GM12891 (cell line): Measurements from ENCODE around the gene SMIM7.

ENCODE experiments used
- POLR2A ChIP-seq: IDR thresholded peaks from 2 replicates; pipeline ENCODE4 v1.6.1; 2011; ENCODE audit warnings: low read depth, low read length, control low read depth
- POLR2AphosphoS5 ChIP-seq: IDR thresholded peaks from 2 replicates; pipeline ENCODE4 v1.6.1; 2011; ENCODE audit warnings: low read depth, low read length, control low read depth

- TF ChIP-seq POLR2AphosphoS5 = 0 out of 2 replicates have a peak, but pooled peaks have one; percentile 26
- TF ChIP-seq POLR2A = 0 out of 2 replicates have a peak, but pooled peaks have one; percentile 47
Observed at GRCh38 chr19:16660763-16661479, 977 bp upstream of the SMIM7 start, which contains the start of gene TMEM38A.
